ENCODE results near the gene STK40.
A peak's percentile ranks its signal among the peaks of the same experiment; 100 is the strongest.

The STK40 gene

GRCh38 chr1:36385410-36386264 is at the start of gene STK40:
TSS of gene STK40 (minus strand) at chr1:36385924. CDS start at chr1:36361332, 24,592 bp downstream.
- peak; percentile 98 for DNase-seq (ENCODE audit: low read depth in 2 of 2)

- no peak for DNase-seq (ENCODE audit: low read depth in 2 of 2)
Observed at GRCh38 chr1:36433102-36433501, 47.4 kb upstream of the STK40 start.

- no peak for DNase-seq (ENCODE audit: low read depth in 2 of 2)
Observed at GRCh38 chr1:36432616-36433015, 46.9 kb upstream of the STK40 start.

- DNase-seq (ENCODE audit: low read depth in 2 of 2), result no peak
Observed at GRCh38 chr1:36425791-36426190, 40.1 kb upstream of the STK40 start.

- DNase-seq (ENCODE audit: low read depth in 2 of 2), result no peak
Observed at GRCh38 chr1:36421649-36422048, 35.9 kb upstream of the STK40 start.

- DNase-seq (ENCODE audit: low read depth in 2 of 2), result peak; percentile 77 to 94
Observed at GRCh38 chr1:36420836-36421317, 35.2 kb upstream of the STK40 start.

GRCh38 chr1:36420409-36420808 is 34.7 kb upstream of the STK40 start:
- DNase-seq (ENCODE audit: low read depth in 2 of 2), result no peak

GRCh38 chr1:36419569-36419968 is 33.8 kb upstream of the STK40 start:
- no peak for DNase-seq (ENCODE audit: low read depth in 2 of 2)

- DNase-seq (ENCODE audit: low read depth in 2 of 2), result no peak
Observed at GRCh38 chr1:36419140-36419539, 33.4 kb upstream of the STK40 start.

- no peak for DNase-seq (ENCODE audit: low read depth in 2 of 2)
Observed at GRCh38 chr1:36417931-36418330, 32.2 kb upstream of the STK40 start.

- DNase-seq (ENCODE audit: low read depth in 2 of 2), result no peak
Observed at GRCh38 chr1:36415661-36416326, 30.1 kb upstream of the STK40 start.

- no peak for DNase-seq (ENCODE audit: low read depth in 2 of 2)
Observed at GRCh38 chr1:36414384-36414783, 28.7 kb upstream of the STK40 start.

- peak in 1 of 2 donors; percentile 26 for DNase-seq (ENCODE audit: low read depth in 2 of 2)
Observed at GRCh38 chr1:36411674-36412648, 26.2 kb upstream of the STK40 start.

GRCh38 chr1:36408479-36408878 is 22.8 kb upstream of the STK40 start:
- DNase-seq (ENCODE audit: low read depth in 2 of 2), result no peak

- DNase-seq (ENCODE audit: low read depth in 2 of 2), result no peak
Observed at GRCh38 chr1:36406440-36406839, 20.7 kb upstream of the STK40 start.

- DNase-seq (ENCODE audit: low read depth in 2 of 2), result no peak
Observed at GRCh38 chr1:36402504-36402890, 16.8 kb upstream of the STK40 start.

- DNase-seq (ENCODE audit: low read depth in 2 of 2), result no peak
Observed at GRCh38 chr1:36401602-36402503, 16.1 kb upstream of the STK40 start.

GRCh38 chr1:36400825-36401601 is 15.3 kb upstream of the STK40 start:
- peak; percentile 58 to 76 for DNase-seq (ENCODE audit: low read depth in 2 of 2)

GRCh38 chr1:36400514-36400824 is 14.7 kb upstream of the STK40 start:
- no peak for DNase-seq (ENCODE audit: low read depth in 2 of 2)

- no peak for DNase-seq (ENCODE audit: low read depth in 2 of 2)
Observed at GRCh38 chr1:36398370-36398977, 12.8 kb upstream of the STK40 start.
